OCI-LY3 (cell line): ENCODE results near the gene KCNIP1.

Experiments used
- CTCF ChIP-seq: fragments of 200-600, 300-600 bp; sonication (generic); IDR thresholded peaks from 2 replicates; pipeline ENCODE4 v1.5.1; 2014; ENCODE audit warnings: antibody characterized with exemption, low read length, low read depth
- EZH2phosphoT487 ChIP-seq: fragments of 200-600 bp; shearing (Covaris generic); IDR thresholded peaks from 2 replicates; pipeline ENCODE4 v1.6.1; 2018; ENCODE audit warnings: antibody characterized with exemption, mixed run types, low read depth

DNA sequence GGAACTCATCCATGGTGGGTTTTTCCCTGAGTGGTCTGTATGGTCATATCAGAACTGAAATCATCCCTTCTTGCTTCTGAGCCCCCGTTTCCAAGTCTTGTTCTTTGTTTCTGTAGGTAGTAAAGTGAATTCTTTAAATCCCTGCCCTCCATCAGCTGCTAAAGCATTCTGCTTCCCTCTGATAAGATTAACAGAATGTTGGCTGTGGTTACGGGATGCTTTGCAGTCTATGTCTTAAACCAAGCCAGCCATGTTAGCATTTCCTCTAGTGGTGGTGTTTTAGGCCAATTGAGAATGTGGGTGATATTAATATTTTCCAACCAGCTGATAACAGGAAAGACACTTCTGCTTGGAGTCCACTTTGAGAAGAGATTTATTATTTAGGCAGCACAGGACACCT is 22.0 kb upstream of the KCNIP1 start:
- no peak for TF ChIP-seq CTCF
- no peak for TF ChIP-seq EZH2phosphoT487
